Effector memory CD4-positive, alpha-beta T cell (primary cell): ENCODE results near the gene PRLH.

Experiments used
- DNase-seq, 3 donors: peaks; one replicate each; pipeline ENCODE4 v3.0.0-alpha.2; 2020
- H3K27ac ChIP-seq: 2 replicates; pipeline ENCODE4 v1.7.0; 2013; ENCODE audit warnings: mild to moderate bottlenecking, low read length, moderate library complexity; ENCODE audit not compliant: insufficient read depth, poor library complexity, severe bottlenecking
- H3K27me3 ChIP-seq: replicated peaks from 2 replicates; pipeline ENCODE4 v1.7.0; 2013; ENCODE audit warnings: mild to moderate bottlenecking, low read length; ENCODE audit not compliant: insufficient read depth, control insufficient read depth, poor library complexity, severe bottlenecking
- H3K36me3 ChIP-seq: 2 replicates; pipeline ENCODE4 v1.7.0; 2013; ENCODE audit warnings: mild to moderate bottlenecking, low read length, moderate library complexity; ENCODE audit not compliant: control insufficient read depth, insufficient read depth
- H3K4me1 ChIP-seq: 2 replicates; pipeline ENCODE4 v1.7.0; 2013; ENCODE audit warnings: low read length, mild to moderate bottlenecking; ENCODE audit not compliant: control insufficient read depth, insufficient read depth, poor library complexity, severe bottlenecking
- H3K4me3 ChIP-seq: 2 replicates; pipeline ENCODE4 v1.7.0; 2013; ENCODE audit warnings: low read length, low read depth, mild to moderate bottlenecking; ENCODE audit not compliant: insufficient read depth, poor library complexity, severe bottlenecking
- H3K9me3 ChIP-seq: 2 replicates; pipeline ENCODE4 v1.7.0; 2013; ENCODE audit warnings: mild to moderate bottlenecking, low read length, moderate library complexity; ENCODE audit not compliant: control insufficient read depth

PRLH gene

DNA sequence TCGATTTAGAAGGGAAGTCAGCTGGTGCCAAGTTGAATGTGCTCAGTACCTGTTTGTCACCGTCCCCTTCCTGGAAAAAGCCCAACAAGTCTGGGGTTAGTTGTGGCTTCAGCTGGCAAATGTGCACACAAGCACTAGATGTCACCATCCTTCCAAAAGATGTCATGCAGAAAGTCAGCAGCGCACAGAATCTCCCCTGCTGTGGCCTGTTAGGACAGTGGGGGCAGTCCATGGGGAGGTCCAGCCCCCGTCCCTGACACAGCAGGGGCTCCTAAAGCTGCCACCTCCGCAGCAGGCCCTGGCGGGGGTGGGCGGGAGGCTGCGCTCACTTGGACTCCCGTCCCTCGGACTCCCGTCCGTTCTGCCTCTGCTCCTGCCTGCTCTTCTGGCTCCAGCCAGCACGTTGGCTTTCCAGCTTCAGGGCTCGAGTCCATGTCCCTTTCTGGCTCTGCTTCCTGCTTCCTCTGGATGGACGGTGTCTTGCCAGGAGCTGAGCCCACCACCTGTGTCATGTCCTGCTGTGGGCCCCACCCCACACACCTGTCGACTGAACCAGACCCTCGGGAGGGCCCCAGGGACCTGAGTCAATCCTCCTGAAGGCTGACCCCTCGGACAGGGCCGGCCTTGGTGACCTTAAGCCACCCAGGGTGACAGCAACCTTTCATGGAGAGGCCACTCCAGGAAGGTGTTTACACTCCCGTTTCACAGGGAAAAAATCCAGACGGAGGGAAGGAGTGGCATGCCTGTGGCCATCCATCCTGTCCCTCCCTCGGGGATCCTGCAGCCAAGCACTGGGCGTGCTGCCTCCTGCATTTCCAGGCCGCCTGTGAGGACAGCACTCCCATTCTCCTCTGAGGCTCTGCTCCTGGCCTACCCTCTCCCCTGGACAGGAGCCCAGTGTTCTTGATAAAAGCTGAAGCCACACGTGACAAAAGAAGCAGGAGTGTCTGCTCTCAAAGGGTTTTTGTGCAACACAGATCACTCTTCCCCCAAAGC is 15.7 kb downstream of the PRLH start:
- no peak overlapping the region for H3K4me3 ChIP-seq

GRCh38 chr2:237583385-237584295 is 17.3 kb downstream of the PRLH start:
- H3K4me1 ChIP-seq: no peaks in the 10 kb centered on the region
- no peak overlapping the region for H3K4me3 ChIP-seq
- H3K36me3 ChIP-seq: no peaks in the 10 kb centered on the region
- no peak overlapping the region for H3K27ac ChIP-seq
- no peak for DNase-seq
- H3K27me3 ChIP-seq: no peaks in the 10 kb centered on the region
- H3K9me3 ChIP-seq: no peaks in the 10 kb centered on the region

More for the DNA sequence above, 15.7 kb downstream of the PRLH start:
- H3K36me3 ChIP-seq: no peaks in the 10 kb centered on the region
- no peak overlapping the region for H3K27ac ChIP-seq
- H3K4me1 ChIP-seq: no peaks in the 10 kb centered on the region
- no peaks in the 10 kb centered on the region for H3K27me3 ChIP-seq
- DNase-seq: peak in 1 of 3 donors; percentile 4
- no peaks in the 10 kb centered on the region for H3K9me3 ChIP-seq

GRCh38 chr2:237585590-237586221 is 19.3 kb downstream of the PRLH start:
- Histone ChIP-seq H3K36me3 (no peaks in the 10 kb centered on the region), H3K4me3 (no peak overlapping the region), H3K27me3 (no peaks in the 10 kb centered on the region), H3K4me1 (no peaks in the 10 kb centered on the region), H3K9me3 (no peaks in the 10 kb centered on the region), H3K27ac (no peak overlapping the region)
- DNase-seq: no peak

DNA sequence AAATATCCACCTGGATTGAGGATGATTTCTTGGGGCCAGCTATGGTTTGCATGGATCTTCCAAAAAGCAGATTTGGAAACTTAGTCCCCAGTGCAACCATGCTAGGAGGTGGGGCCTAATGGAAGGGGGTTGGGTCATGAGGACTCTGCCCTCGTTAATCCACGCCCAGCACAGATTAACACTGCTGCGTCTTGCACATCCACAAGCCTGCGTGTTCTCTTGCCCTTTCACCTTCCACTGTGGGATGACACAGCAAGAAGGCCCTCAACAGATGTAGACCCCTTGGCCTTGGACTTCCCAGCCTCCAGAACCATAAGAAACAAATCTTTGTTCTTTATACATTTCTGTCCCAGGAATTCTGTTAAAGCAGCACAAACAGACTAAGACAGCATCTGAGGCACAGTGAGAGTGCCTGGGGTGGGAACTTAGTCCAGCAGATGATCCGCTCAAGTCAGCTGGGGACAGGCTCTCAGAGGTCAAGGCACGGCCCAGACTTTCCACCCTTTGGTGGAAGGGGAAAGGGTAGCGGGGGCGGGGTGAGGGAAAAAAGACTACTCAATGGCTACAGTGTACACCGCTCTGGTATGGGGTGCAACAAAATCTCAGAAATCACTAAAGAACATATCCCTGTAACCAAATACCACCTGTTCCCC is 21.8 kb downstream of the PRLH start:
- Histone ChIP-seq H3K4me1 (peaks cover 8% of the 10 kb centered on the region), H3K4me3 (no peak overlapping the region), H3K27ac (no peak overlapping the region), H3K36me3 (no peaks in the 10 kb centered on the region), H3K27me3 (no peaks in the 10 kb centered on the region), H3K9me3 (no peaks in the 10 kb centered on the region)
- DNase-seq: no peak

GRCh38 chr2:237590272-237591140 is 24.1 kb downstream of the PRLH start, which contains the start of gene RAB17:
Gene RAB17, minus strand, starts transcription at chr2:237590734. Its CDS starts 4,580 bp downstream, at chr2:237586154.
- Histone ChIP-seq H3K4me1 (peaks cover 8% of the 10 kb centered on the region), H3K36me3 (no peaks in the 10 kb centered on the region), H3K27ac (no peak within 1 kb of the TSS), H3K4me3 (no peak within 1 kb of the TSS), H3K27me3 (no peaks in the 10 kb centered on the region), H3K9me3 (no peaks in the 10 kb centered on the region)
- no peak for DNase-seq

- DNase-seq: no peak
- H3K4me3 ChIP-seq: no peak overlapping the region
Measured at GRCh38 chr2:237591141-237591881, 24.9 kb downstream of the PRLH start.

DNA sequence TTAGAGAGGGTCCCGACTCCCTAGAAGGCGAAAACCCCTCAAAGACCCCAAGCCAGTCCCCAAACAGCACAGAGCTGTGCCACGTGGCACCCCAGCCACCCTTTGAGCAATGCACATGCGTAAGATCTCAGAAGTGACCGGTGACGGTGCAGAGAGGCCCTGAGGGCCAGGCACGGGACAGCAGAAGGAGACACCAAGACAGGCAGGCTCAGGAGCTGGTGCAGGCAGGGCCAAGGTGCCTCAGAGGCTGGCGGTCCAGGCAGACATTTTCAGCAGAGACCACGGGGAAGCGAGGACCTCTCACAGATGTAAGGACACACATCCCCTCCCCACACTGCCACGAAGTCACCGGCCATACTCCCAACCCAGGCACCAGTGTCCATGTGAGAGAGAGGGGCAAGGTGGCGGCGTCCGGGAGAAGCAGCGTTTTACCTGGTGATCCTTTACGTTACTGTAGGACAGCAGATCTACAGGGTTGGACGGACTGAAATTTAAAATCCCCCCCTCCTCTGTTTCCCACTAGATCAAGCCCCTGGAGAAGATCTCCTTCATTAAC is 26.1 kb downstream of the PRLH start:
- Histone ChIP-seq H3K4me3 (no peak overlapping the region), H3K27ac (no peak overlapping the region), H3K4me1 (peaks cover 8% of the 10 kb centered on the region)

More at GRCh38 chr2:237591141-237591881, 24.9 kb downstream of the PRLH start:
- Histone ChIP-seq H3K4me1 (peaks cover 8% of the 10 kb centered on the region), H3K9me3 (no peaks in the 10 kb centered on the region), H3K36me3 (no peaks in the 10 kb centered on the region), H3K27me3 (no peaks in the 10 kb centered on the region), H3K27ac (no peak overlapping the region)

DNA sequence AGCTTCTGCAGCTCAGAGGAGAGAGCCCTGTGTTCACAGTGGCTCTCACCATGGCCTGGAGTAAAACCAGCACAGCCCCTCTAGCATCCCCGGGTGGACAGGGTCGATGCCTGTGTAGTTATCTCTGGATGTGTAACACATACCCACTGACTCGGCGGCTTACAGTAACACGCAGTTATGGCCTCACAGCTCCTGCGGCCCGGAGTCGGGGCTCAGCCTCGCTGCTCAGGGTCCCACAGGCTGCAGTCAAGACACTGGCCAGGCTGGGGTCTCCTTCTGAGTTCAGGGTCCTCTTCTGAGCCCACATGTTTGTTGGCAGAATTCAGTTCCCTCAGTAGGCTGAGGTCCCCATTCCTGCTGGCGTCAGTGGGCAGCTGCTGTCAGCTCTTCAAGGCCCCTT is 26.7 kb downstream of the PRLH start:
- no peak for DNase-seq
- H3K4me3 ChIP-seq: no peak overlapping the region
- H3K27me3 ChIP-seq: no peaks in the 10 kb centered on the region
- H3K9me3 ChIP-seq: no peaks in the 10 kb centered on the region
- H3K4me1 ChIP-seq: peaks cover 8% of the 10 kb centered on the region
- H3K36me3 ChIP-seq: no peaks in the 10 kb centered on the region
- H3K27ac ChIP-seq: no peak overlapping the region

More for the DNA sequence above, 26.1 kb downstream of the PRLH start:
- Histone ChIP-seq H3K36me3 (no peaks in the 10 kb centered on the region), H3K9me3 (no peaks in the 10 kb centered on the region), H3K27me3 (no peaks in the 10 kb centered on the region)
- DNase-seq: no peak
